RPMI8226 (cell line): ENCODE results near the gene GIPC2.
"Not testable (repeated sequence)": the region's sequence is repeated elsewhere in the genome, so short reads cannot be mapped to it uniquely, and the experiment has no call there.

ENCODE experiments used
- DNase-seq: peaks from one replicate; pipeline ENCODE4 v3.0.0-alpha.2; 2015

Gene GIPC2

GRCh38 chr1:78101051-78101450 is 55.3 kb downstream of the GIPC2 start:
- DNase-seq, result no peak

DNA sequence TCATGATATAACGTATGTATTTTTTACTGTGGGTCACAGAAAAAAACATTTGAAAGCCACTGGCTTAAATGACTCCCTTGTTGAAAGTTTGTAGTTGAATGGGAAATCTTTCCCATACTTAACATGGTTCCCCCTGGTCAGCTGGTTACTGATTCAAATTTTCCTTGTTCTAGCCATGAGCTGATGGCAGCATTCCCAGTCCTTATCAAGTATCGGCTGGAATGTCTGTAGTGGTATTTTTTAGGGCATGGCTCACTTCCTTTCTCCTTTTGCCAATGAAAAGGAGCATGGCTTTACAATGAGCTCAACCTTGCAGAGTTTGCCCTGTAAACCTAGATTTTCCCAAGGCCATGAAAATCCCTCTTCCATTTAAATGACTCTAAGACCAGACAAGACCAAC is 55.7 kb downstream of the GIPC2 start:
- no peak for DNase-seq

DNA sequence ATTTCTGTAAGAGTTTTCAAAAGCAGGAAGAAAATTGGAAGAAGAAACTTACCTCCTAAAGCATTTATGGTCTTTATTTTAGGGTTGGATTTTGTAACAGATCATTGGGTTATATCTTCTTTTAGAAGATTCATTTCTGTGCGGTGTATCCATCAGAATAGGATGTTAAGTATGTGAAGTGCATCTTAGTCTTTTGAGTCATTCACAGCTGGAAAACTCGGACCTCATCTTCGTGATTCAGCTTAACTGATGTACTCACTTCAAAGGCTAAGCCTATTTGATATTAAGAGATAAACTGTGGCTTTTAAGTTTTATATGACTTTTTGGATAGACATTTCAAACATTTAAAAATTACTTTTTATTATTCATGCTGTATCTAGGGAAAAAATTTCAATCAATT is 56.3 kb downstream of the GIPC2 start:
- no peak for DNase-seq

DNA sequence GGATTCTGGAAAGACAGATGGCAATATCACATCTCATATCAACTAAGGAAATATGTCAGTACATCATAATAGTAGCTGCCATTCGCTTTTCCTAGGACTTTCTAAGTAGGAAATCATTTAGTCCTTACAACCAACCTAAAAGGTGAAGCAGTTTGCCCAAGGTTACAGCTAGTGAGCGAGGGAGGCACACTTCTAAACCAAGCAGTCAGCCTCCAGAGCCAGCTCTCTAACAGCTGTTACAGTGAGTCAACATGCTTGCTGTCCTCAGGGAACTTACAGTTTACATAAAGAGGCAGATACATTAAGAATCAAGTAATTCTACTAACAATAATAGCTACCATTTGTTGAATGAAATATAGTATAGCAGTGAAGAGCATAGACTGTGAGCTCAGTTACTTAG is 57.1 kb downstream of the GIPC2 start:
- no peak for DNase-seq

GRCh38 chr1:78104322-78104721 is 58.6 kb downstream of the GIPC2 start:
- no peak for DNase-seq

DNA sequence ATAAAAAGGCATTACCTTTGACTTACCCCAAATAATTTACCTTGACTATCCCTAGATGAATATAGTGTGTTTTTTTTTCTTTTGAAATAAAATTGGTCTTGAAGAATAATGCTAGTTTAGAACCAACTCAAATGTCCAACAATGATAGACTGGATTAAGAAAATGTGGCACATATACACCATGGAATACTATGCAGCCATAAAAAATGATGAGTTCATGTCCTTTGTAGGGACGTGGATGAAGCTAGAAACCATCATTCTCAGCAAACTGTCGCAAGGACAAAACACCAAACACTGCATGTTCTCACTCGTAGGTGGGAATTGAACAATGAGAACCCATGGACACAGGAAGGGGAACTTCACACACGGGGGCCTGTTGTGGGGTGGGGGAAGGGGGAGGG is 63.9 kb downstream of the GIPC2 start:
- DNase-seq, result not testable (repeated sequence)

DNA sequence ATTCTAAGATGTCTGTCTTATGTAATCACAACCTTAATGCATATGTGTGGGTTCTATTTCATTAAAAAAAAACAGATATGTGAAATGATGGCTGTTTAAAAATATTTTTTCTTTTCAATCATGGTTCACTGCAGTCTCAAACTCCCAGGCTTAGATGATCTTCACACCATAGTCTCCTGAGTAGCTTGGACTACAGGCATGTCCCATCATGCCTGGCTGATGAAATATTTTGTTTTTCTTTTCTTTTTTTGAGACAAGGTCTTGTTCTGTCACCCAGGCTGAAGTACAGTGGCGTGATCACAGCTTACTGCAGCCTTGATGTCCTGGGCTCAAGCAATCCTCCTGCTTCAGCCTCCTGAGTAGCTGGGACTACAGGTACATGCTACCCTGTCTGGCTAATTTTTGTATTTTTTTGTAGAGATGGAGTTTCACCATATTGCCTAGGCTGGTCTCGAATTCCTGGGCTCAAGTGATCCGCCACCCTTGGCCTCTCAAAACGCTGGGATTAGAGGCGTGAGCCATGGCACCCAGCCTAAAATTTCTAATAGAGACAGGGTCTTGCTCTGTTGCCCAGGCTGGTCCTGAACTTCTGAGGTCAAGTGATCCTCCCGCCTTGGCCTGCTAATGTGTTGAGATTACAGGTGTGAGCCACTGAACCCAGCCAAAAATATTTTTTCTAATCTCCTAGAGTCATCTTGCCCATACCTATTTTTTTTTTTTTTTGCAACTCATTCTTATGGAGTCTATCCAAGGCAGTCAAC is 67.6 kb downstream of the GIPC2 start:
- DNase-seq, result no peak

GRCh38 chr1:78114034-78114956 is 68.5 kb downstream of the GIPC2 start:
- DNase-seq, result peak; percentile 63

- DNase-seq, result not testable (repeated sequence)
Observed at GRCh38 chr1:78120485-78120884, 74.7 kb downstream of the GIPC2 start.

GRCh38 chr1:78121710-78122109 is 75.9 kb downstream of the GIPC2 start:
- no peak for DNase-seq

DNA sequence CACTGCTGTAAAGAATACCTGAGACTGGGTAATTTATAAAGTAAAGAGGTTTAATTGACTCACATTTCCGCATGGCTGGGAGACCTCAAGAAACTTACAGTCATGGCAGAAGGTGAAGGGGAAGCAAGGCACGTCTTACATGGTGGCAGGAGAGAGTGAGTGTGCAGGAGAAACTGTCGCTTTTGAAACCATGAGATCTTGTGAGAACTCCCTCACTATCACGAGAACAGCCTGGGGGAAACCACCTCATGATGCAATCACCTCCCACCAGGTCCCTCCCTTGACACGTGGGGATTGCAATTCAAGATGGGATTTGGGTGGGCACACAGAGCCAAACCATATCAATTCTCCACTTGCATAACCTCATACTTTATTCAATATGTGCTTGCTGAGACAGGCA is 76.6 kb downstream of the GIPC2 start:
- no peak for DNase-seq

- no peak for DNase-seq
Observed at GRCh38 chr1:78126506-78126905, 80.7 kb downstream of the GIPC2 start.

DNA sequence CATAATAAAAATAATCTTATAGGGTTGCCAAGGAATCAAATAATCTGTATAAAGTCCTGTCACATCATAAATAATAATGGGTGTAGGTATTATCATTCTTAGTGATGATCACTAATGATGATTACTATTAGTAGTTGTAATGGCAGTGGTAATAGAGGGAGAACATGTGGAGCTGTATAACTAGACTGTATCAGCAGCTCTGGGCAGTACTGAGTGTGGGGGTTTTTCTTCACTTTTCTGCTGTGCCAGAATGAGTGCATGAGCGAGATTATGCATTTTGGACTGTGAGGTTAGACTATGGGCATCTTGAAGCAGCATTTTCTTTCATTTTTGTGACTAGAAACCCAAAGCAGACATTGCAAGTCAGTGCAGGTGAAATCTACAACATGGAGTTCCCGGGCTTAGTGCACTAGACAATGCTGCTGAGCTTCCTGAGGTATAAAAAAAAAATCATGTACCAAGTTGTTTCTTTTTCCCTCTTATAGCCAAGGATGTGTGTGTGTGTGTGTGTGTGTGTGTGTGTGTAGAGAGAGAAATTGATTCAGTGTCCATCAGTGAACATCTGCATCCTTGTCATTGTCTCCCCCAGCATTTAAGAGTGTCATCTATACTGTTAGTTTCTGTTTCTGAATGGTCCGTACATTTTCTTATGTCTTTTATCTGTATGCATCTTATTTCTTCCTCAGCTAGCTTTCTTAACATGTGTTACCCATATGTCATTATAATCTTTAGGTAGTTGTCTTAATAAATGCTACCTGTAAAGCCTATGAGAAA is 86.6 kb downstream of the GIPC2 start:
- no peak for DNase-seq

DNA sequence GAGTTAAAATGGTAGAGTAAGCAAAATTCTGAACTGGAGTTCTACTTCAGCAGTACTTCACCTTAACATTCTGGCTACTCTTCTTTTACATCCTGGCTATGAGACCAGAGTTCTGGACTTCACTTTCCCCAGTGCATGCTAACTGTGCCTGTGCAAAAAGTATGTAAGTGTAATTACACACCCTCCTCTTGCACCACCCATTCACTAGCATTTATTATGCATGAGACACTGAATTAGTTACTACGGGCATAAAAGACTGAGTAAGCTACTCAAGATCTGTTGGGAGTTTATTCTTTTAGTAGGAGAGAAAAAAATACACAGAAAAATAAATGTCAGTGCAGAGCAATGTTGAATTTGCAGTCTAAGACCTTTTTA is 87.2 kb downstream of the GIPC2 start:
- no peak for DNase-seq

- no peak for DNase-seq
Observed at GRCh38 chr1:78136680-78137079, 90.9 kb downstream of the GIPC2 start.

DNA sequence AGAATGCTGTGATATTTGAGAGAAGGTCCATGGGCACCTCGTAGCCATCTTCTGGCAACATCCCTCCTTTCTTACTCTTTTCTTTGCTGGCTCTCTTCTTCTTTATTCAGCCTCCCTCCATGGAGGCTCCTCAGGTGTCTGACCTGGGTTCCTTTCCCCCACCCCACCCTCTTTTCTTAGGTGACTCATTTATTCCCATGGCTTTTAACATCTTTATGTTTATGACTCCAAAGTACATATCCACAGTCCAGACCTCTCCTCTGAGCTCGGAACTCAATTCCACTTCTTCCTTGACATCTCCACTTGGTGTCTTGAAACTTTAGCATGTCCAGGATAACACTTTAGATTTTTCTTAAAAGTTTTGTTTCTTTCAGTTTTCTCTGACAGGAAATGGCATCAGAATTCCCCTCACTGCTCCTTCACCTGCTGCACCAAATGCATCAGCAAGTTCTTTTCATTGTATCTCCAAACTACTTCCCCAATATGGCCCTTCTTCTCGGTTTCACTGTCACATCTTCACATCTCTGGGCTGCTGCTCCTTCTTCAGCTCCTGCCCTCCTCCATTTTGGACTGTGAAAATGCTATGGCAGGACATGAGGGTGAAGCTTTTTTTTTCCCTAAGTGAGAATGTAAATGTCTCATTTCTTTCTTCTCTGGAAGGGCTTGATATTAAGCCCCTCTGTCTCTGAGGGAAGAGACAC is 95.9 kb downstream of the GIPC2 start:
- DNase-seq, result peak; percentile 37

DNA sequence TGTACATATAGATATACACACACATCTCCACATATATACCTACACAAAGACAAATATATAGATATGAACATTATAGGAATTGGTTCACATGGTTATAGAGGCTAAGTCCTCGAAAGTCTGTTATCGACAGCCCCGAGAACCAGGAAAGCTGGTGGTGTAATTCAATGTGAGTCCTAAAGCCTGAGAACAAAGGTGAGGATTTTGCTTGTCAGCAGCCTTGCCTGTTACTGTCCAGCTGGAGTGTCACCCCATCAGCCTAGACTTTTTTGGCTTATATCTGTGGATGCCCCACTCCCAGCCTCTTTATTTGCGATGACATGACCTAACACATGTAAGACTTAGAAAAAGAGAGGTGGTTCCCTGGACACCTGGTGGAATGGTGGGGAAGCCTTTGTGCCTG is 97.0 kb downstream of the GIPC2 start:
- DNase-seq, result no peak

- peak; percentile 47 for DNase-seq
Observed at GRCh38 chr1:78143152-78143551, 97.4 kb downstream of the GIPC2 start.

GRCh38 chr1:78143673-78144072 is 97.9 kb downstream of the GIPC2 start:
- no peak for DNase-seq

- DNase-seq, result peak; percentile 63
Observed at GRCh38 chr1:78145105-78145580, 99.4 kb downstream of the GIPC2 start.

GRCh38 chr1:78146205-78146771 is 100.5 kb downstream of the GIPC2 start:
- no peak for DNase-seq

GRCh38 chr1:78147031-78147430 is 101.3 kb downstream of the GIPC2 start:
- DNase-seq, result no peak
